GM18907 (cell line): Measurements from ENCODE around the gene B4GALT2.
A peak's percentile ranks its signal among the peaks of the same experiment; 100 is the strongest.

Source experiments
- ATAC-seq: cut with Tn5 transposase; IDR thresholded peaks from one replicate; pipeline ENCODE4 v1.9.1; 2021; ENCODE audit warnings: mild to moderate bottlenecking, moderate library complexity; ENCODE audit not compliant: unreplicated experiment

Gene B4GALT2

GRCh38 chr1:43969416-43969745 is 9.6 kb upstream of the B4GALT2 start:
- no peak for ATAC-seq

- peak; percentile 71 for ATAC-seq
Measured at GRCh38 chr1:43969746-43970466, 9.1 kb upstream of the B4GALT2 start, which contains the start of gene DPH2. TSS of gene DPH2 (plus strand) at chr1:43970010. CDS start at chr1:43970176, 166 bp downstream.

DNA sequence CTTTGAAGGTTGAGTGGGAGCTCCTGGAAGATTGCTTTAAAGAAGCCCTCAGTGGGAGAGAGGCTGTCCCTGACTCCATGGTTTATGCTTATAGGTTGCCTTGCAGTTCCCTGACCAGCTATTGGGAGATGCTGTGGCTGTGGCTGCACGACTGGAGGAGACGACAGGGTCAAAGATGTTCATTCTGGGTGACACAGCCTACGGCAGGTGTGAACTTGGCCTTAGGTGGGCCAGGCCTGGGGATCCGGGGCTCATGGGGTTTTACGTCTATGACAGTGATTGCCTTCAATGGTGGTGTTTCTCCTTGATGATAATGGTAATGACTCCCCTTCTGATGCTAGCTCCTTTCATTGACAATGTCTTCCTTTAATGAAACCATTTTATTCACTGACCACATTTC is 8.5 kb upstream of the B4GALT2 start:
- ATAC-seq = no peak

DNA sequence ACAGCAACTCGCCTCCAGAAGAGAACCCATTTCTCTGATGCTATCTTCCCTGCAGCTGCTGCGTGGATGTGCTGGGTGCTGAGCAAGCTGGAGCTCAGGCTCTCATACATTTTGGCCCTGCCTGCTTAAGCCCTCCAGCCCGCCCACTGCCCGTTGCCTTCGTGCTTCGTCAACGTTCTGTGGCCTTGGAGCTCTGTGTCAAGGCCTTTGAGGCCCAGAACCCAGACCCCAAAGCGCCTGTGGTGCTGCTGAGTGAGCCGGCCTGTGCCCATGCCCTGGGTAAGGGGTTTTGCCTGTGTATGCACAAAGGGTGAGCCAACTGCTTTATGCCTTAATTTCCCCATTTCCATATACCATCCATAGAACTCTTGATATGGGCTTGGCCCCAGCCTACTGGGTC is 8.1 kb upstream of the B4GALT2 start:
- no peak for ATAC-seq

DNA sequence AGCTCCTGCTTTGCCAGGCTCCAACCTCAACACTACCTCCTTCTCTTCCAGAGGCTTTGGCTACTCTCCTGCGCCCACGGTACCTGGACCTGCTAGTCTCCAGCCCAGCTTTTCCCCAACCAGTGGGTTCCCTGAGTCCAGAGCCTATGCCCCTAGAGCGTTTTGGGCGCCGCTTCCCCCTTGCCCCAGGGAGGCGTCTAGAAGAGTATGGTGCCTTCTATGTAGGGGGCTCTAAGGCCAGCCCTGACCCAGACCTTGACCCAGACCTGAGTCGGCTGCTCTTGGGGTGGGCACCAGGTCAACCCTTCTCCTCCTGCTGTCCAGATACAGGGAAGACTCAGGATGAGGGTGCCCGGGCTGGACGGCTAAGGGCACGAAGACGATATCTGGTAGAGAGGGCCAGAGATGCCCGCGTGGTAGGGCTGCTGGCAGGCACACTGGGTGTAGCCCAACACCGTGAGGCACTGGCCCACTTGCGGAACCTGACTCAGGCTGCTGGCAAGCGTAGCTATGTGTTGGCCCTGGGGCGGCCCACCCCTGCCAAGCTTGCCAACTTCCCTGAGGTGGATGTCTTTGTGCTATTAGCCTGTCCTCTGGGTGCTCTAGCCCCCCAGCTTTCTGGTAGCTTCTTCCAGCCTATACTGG is 7.6 kb upstream of the B4GALT2 start:
- no peak for ATAC-seq

DNA sequence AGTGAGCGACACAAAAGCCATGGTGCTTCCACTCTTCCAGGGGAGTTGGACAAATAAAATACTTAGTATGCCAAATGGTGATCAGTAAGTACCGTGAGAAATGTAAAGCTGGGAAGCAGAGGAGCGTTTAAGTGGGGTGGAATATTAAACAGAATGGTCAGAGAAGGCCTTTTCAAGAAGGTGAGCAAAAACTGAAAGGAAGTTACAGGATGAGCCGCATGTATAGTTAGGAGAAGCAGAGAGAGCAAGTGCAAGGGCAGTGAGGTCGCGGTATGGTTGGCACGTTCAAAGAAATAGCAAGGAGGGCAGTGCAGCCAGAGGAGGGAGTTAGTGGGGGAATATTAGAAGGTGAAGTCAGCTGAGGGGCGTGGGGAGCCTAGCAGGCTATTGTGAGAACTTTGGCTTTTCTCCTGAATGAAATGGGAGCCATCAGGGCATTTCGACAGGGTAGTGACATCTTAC is 5.0 kb upstream of the B4GALT2 start:
- ATAC-seq = no peak

DNA sequence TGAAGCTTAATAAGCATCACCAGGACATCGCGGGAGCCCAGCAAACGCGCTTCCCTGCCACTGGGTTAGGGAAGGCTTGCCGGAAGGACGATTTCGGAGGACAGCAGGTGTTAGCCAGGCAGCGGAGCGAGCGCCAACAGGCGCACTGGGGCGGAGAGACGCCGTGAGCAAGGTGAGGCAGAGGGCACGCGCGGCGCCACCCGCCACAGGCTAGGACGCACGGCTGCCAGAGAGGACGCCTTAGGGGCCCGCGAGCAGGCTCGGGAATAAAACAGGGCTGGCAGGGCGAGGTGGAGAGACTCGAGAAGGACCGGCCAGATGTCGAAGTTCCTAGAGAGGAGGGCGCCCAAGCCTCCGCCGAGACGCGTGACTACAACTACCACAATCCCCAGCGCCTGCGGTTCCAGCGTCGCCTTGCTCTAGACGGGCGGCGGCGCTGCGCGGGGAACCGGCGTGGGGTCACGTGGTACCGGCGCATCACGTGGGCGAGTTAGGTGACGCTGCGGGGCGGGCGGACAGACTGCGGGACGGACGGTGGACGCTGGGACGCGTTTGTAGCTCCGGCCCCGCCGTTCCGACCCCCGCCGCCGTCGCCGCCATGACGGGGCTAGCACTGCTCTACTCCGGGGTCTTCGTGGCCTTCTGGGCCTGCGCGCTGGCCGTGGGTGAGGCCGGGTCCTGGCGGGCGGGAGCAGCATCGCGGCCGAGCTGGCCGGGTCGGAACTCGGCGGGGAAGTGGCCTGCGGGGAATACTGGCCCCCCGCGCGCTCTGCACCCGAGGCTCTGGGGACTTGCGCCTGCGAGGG is 4.4 kb upstream of the B4GALT2 start, which contains the start of gene ATP6V0B:
Gene ATP6V0B, plus strand, starts transcription at position 518 of the 806 bp plus-strand sequence. Its CDS starts 81 bp downstream, at position 599.
- ATAC-seq = peak; percentile 70

- ATAC-seq = no peak
Measured at GRCh38 chr1:43975249-43975961, 3.6 kb upstream of the B4GALT2 start.

DNA sequence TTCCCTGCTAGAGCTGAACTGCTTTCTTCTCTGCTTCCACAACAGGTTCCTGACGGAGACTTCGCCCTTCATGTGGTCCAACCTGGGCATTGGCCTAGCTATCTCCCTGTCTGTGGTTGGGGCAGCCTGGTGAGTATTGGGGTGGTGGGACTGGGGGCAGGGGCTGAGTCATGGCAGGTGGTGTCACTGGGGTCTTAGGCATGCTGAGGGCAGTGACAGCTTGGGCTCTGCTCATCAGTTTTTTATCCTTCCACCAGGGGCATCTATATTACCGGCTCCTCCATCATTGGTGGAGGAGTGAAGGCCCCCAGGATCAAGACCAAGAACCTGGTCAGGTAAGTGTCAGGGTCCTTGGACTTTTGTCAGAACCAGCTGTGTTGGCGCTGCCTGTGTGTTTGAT is 3.0 kb upstream of the B4GALT2 start:
- ATAC-seq = no peak

DNA sequence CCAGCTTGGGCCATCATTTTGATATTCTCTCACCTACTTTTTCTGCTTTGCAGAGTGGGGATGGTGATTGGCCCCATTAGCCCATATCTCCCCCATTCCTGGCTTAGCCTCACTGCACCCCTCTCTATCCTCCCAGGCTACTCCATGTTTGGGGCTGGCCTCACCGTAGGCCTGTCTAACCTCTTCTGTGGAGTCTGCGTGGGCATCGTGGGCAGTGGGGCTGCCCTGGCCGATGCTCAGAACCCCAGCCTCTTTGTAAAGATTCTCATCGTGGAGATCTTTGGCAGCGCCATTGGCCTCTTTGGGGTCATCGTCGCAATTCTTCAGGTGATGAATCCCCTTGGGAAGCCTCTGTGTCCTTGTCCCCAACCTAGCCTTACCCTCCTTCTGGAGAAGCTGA is 2.1 kb upstream of the B4GALT2 start:
- ATAC-seq = no peak

GRCh38 chr1:43977376-43978263 is 1.4 kb upstream of the B4GALT2 start:
- no peak for ATAC-seq

DNA sequence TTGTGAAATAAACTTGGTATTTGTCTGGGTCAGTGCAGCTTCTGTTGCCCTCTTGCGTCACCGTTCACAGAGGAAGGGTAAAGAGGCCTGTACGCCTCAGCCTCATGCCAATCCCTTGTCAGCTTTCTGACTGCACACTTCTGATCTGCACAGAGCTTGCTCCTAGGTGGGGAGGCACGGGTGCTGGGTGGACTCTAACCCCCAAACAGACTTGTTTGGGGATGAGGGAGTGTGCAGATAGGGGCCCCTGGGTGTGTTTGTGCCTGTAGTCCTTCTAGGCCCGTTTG is 803 bp upstream of the B4GALT2 start:
- no peak for ATAC-seq

DNA sequence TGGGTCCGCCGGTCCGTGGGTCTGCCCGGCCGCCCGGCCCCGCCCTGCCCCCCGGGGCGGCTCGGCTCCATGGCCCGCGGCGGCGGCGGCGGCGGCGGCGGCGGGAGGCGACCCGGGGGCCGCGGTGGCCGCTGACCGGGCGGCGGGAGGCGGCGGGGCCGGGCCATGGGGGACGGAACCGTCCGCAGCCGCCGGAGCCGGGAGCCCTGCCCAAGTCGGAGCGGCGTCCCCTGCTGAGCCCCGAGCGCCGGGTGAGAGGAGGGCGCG is 184 bp downstream of the B4GALT2 start:
- ATAC-seq = no peak

DNA sequence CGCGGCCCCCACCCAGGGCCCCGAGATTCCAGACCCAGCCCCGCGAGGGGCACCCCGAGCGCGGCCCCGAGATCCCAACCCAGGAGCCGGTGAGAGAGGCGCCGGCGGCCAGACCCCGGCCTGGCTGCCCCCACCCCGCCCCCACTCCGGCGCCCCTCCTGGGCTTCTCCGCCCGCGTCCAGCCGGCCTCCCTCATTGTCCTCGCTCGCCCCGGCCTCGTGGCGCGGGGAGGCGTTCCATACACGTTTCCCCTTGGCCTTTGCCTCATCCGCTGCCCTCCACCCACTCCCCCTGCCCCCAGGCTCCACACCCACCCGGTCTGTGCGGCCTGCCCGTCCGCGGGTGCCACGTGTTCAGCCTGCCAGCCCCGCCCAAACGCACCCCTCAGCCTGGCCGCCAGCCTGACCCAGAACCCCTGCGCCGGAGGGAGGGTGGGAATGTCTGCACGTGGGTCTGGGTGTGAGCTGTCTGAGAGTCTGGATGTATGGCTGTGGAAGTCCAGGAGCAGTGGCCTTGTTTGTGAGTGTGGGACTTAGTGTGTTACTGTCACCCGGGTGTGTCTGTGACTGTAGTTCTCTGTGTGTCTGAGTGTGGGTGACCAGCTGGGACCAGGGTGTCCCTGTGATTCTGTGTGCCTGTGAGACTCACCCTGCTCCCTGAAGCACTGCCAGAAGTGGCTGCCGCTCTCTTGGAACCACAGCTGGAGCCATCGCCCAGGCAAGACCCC is 681 bp downstream of the B4GALT2 start:
- ATAC-seq = no peak

GRCh38 chr1:43980255-43981134 is 1.5 kb downstream of the B4GALT2 start:
- ATAC-seq = no peak

GRCh38 chr1:43981135-43981491 is 2.1 kb downstream of the B4GALT2 start:
- ATAC-seq = no peak

DNA sequence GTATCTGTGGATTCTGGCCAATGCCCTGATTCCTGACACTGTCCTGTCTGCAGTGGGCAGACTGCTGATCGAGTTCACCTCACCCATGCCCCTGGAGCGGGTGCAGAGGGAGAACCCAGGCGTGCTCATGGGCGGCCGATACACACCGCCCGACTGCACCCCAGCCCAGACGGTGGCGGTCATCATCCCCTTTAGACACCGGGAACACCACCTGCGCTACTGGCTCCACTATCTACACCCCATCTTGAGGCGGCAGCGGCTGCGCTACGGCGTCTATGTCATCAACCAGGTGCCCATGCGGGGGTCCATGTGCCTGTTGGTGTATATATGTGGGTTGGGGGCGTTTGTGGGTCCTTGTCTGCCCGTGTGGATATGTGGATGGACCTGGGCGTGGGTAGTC is 2.6 kb downstream of the B4GALT2 start:
- no peak for ATAC-seq

DNA sequence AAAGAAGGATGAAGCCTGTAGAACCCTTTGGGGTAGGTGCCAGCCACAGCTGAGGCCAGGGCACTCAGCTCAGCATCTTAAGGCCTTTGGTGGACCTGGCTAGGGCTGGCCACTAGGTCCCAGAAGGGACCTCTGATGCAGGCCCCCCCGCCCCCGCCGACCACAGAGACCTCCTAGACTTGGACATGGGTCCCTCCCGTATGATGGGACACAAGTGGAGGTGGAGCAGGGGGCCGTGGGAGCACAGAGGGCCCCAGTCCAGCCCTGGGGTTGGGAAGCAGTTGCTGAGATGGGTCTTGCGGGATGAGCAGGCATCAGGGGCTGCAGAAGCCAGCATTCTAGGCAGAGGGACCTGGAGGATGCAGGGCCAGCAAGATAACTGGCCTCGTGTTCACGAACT is 3.2 kb downstream of the B4GALT2 start:
- no peak for ATAC-seq

- no peak for ATAC-seq
Measured at GRCh38 chr1:43982808-43983207, 3.8 kb downstream of the B4GALT2 start.
